GF-D8 (cell line): Measurements from ENCODE around the gene IKZF4.
"Not testable (repeated sequence)": the region's sequence is repeated elsewhere in the genome, so short reads cannot be mapped to it uniquely, and the experiment has no call there.

ENCODE experiments used
- DNase-seq: peaks from one replicate; lab custom pipeline; 2025; lab: John Stamatoyannopoulos, UW

Gene IKZF4

DNA sequence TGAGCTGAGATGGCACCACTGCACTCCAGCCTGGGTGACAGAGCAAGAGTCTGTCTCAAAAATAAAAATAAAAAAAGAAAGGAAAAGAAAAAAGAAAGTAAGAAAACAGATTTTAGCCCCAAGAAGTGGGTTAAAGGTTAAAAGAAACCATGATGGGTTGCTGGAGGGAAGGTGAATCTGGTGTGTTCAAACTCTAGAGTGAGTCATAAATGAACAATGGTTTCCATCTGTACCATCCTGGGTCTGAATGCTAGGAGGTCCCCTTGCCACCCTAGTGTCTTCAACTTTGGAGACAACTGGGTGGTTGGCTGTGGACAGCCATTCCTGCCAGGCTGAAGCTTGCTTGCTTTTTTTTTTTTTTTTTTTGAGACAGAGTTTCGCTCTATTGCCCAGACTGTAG lies 19.3 kb downstream of the IKZF4 start:
- DNase-seq, result no peak

DNA sequence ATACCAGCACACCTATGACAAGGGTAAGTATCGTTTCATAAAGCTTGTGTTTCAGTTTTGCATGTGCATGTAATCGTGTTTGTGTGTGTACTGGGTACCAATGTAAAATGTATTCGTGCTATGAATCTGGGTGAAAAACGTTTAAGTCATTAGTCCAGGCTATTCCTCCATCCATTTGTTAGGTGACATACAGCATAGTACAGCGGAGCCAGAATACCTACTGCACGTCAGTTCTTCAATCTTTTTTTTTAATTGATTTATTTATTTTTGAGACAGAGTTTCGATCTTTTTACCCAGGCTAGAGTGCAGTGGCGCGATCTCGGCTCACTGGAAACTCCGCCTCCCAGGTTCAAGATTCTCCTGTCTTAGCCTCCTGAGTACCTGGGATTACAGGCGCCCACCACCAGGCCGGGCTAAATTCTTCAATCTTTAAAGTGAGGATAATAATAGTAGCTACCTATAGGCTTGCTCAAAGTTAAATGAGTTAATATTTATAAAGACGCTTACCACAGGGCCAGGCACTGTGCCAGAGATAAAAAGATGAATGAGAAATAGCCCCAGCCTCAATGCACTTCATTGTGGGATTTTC lies 20.2 kb downstream of the IKZF4 start:
- no peak for DNase-seq

DNA sequence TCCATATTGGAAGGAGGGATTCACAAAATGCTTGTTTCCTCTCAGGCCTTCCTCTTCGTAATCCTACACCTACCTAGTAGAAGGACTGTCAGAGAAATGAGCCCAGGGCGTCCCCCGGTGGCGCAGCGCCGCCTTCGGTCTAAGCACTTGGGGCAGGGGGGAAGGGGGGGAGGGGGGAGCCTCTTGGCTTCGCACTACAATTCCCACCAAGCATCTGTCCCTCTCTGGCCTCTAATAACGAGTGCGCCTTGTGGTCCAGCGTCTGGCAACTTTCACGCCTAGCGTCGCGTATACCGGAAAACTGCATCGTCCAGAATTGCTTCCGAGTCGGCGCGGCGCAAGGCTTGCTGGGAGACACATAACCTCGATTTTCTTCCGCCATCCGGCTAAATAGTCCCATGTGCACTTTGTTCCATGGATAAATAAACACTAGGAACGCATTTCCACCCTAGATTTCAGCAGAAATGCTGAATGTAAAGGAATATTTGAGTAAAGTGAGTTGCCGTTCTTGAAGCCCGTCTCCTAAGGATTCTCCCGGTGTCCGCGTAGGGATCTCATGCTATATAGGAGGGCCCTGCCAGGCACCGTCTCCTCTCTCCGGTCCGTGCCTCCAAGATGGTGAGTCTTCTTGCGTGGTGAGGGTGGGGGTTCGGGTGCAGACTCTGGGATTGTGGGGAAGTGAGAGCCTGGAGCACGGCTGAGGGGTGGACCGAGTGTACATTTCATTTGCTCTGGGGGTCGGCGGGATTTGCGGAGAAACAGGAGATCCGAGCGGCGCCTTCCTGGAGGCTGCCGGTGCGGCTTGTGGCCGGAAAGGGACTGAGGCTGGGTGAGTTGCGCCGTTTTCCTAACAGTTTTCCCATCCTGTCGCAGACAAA lies 20.9 kb downstream of the IKZF4 start, which contains the start of gene RPS26:
TSS of gene RPS26 (plus strand) at position 367 of the 878 bp plus-strand sequence. CDS start at position 616, 249 bp downstream.
- peak; percentile 97 for DNase-seq

DNA sequence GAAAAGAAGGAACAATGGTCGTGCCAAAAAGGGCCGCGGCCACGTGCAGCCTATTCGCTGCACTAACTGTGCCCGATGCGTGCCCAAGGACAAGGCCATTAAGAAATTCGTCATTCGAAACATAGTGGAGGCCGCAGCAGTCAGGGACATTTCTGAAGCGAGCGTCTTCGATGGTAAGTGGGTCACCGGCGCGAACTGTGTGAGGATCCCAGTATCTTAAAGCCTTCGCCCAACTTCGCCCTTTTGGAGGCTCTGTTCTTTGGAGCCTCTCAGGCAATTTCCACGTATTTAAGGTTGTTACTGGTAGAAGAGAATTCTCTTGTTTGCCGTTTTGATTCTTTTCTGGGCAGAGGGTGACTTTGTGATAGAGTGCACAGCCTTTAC lies 21.6 kb downstream of the IKZF4 start:
- not testable (repeated sequence) for DNase-seq

DNA sequence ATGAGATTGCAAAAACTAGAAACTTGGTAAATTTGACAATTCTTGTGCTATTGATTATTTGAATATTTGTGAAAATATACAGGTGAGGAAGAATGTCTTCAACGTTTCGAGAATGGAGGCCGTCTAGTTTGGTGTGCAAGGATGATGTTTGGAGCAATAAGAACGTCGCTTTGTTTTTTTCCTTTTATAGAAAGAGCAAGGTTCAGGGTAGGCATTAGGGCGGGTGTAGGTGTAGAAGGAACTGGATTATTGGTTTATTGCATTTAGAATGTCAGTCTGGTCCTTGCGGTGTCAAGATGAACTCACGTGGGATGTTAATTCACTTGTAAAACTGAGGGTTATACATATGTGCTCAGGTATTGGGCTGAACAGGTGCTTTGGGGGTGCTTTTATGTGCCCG lies 22.0 kb downstream of the IKZF4 start:
- no peak for DNase-seq

DNA sequence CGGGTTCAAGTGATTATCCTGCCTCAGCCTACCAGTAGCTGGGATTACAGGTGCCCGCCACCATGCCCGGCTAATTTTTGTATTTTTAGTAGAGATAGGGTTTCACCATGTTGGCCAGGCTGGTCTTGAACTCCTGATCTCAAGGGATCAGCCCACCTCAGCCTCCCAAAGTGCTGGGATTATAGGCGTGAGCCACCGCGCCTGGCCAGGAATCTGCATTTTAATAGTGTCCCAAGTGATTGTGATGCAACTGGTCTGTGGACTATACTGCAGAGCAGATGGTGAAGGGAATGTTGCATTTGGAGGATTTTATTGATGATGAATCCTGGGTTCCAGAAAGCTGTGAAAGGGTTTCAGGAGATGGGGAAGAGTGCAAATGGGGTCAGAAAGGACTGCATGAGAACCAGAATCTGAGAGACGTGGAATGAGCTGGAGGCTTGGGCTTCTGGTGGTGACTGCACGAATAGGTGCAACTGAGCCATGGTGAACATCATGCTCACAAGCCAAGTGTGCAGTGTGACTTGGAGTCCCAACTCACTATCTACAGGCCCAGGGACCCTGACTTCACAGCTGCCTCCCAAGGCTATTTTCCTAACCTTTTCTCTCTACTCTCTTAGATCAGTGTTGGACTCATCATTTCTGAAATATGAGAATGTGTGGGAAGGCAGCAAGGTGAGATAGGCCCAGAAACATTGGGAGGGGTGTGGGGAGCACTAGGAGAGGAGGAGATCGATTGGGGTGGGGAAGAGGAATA lies 25.4 kb downstream of the IKZF4 start:
- no peak for DNase-seq

DNA sequence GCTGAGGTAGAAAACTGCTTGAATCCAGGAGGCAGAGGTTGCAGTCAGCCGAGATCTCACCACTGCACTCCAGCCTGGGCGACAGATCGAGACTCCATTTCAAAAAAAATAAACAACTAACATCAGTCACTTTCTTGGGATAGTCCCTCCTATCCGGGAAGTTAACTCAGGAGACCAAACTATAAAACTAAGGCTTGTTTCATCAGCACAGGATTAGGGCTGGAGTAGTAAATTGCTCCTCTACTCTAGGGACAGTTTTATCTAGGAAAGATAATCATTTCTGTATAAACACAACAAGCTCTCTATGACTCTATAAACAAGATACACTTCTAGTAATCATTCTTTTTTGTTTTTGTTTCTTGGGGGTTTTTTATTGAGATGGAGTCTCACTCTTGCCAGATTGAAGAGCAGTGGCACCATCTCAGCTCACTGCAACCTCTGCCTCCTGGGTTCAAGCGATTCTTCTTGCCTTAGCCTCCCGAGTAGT lies 32.6 kb downstream of the IKZF4 start:
- no peak for DNase-seq

DNA sequence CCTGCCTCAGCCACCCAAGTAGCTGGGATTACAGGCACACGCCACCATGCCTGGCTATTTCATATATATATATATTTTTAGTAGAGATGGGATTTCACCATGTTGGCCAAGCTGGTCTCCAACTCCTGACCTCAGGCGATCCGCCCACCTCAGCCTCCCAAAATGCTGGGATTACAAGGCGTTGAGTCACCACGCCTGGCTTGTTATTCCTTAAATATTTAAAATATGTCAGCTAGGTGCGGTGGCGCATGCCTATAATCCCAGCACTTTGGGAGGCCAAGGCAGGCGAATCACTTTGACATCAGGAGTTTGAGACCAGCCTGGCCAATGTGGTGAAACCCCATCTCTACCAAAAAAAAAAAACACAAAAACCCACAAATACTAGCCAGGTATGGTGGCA lies 39.1 kb downstream of the IKZF4 start:
- not testable (repeated sequence) for DNase-seq

DNA sequence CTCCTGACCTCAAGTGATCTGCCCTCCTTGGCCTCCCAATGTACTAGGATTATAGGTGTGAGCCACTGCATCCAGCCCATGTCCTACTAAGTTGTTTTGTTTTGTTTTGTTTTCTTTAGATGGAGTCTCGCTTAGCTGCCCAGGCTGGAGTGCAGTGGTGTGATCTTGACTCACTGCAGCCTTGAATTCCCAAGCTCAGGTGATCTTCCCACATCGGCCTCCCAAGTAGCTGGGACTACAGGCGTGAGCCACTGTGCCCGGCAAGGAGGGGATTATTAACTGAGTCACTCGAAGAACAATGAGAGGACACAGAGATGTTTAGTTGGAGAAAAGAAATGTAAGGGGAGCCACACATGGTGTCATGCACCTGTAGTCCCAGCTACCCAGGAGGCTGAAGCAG lies 41.1 kb downstream of the IKZF4 start:
- DNase-seq, result no peak

DNA sequence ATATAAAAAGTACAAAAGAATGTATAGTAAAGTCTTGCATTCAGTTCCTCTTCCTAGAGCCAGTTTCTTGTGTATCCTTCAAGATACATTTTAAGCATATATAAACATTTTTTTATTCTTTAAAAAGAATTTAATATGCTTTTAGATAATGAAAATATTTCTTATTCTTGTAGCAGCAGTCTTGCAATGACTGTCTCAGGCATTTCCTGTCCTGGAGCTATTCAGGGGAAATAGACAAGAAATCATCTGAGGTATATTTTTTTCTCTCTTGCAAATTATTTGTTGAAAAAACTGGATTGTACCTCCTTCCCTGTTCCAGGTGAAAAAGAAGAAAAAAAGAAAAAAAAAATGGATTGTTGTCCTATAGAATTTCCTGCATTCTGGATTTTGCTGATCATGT lies 42.2 kb downstream of the IKZF4 start:
- DNase-seq, result no peak

DNA sequence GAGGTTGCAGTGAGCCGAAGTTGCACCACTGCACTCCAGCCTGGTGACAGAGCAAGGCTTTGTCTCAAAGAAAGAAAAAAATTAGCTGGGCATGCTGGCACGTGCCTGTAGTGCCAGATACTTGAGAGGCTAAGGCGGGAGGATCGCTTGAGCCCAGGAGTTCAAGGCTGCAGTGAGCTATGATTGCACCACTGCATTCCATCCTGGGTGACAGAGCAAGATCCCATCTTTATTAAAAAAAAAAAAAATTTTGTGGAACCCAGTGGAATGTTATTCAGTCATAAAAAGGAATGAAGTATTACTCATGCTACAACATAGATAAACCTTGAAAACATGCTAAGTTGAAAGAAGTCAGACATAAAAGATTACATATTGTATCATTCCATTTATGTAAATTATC lies 50.8 kb downstream of the IKZF4 start:
- no peak for DNase-seq

DNA sequence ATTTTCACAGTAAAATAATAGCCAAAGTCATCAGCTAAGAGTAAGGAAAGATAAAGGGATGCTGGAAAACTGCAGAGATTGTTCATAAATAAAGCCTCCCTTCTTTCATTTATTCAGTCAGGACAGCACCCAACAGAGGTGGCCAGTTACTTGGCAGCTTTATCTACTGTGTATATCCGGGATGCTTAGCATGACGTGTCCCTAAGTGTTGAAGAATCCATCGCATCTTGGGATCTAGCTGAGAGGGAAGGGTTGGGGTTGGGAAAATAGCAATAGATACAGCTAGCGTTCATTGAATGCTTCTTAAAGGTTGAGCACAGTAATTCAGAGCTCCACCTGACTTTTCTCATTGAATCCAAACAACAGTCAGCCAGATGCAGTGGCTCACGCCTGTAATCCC lies 53.6 kb downstream of the IKZF4 start:
- DNase-seq, result no peak

DNA sequence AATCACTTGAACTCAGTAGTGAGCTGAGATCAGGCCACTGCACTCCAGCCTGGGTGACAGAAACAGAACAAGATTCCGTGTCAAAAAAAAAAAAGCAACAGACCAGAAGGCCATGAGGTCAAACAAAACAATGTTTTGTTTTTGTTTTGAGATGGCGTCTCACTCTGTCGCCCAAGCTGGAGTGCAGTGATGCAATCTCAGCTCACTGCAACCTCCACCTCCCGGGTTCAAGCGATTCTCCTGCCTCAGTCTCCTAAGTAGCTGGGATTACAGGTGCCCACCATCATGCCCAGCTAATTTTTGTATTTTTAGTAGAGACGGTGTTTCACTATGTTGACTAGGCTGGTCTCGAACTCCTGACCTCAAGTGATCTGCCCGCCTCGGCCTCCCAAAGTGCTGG lies 57.1 kb downstream of the IKZF4 start:
- not testable (repeated sequence) for DNase-seq

DNA sequence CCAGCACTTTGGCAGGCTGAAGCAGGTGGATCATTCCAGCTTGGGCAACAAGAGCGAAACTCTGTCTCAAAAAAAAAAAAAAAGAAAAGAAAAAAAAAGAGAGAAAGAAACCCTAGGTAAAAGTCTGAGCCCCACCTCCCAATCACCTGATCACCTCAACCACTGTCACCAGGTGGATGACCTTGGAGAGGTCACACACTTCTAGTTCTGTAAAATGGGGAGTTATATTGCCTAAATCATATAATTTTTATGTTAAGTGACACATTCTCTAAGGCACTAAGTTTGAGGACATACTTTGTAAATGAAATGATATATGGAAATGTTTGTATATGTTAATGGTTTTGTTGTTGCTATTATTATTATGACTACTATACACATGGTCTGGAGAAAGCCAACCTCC lies 57.6 kb downstream of the IKZF4 start:
- no peak for DNase-seq

DNA sequence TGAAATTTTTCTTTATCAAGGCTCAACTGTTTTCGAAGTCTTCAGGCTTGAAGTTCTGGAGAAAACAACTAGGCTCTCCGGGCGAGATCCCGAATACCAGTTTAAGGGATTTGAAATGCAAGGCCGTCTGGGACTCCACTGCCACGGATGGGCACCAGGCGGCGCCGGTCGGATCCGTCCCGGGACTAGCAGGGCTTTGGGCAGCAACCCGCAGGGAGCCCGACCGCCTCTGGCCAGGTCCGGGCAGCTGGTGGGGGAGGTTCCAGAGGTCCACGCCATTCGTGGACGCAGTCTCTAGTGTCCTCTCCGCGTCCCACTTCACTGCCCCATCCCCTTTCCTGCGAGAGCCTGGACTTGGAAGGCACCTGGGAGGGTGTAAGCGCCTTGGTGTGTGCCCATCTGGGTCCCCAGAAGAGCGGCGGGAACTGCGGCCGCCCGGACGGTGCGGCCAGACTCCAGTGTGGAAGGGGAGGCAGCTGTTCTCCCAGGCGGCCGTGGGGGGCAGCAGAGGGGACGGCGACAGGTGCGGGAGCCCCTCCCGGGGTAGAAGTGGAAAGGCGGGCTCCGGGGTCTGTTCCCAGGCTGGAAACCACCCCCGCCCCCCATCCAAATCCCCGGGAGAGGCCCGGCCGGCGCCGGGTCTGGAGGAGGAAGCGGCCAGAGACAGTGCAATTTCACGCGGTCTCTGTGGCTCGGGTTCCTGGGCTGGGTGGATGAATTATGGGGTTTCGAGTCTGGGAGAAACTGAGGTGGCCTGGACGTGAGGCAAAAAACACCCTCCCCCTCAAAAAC lies 58.3 kb downstream of the IKZF4 start:
- DNase-seq, result no peak

DNA sequence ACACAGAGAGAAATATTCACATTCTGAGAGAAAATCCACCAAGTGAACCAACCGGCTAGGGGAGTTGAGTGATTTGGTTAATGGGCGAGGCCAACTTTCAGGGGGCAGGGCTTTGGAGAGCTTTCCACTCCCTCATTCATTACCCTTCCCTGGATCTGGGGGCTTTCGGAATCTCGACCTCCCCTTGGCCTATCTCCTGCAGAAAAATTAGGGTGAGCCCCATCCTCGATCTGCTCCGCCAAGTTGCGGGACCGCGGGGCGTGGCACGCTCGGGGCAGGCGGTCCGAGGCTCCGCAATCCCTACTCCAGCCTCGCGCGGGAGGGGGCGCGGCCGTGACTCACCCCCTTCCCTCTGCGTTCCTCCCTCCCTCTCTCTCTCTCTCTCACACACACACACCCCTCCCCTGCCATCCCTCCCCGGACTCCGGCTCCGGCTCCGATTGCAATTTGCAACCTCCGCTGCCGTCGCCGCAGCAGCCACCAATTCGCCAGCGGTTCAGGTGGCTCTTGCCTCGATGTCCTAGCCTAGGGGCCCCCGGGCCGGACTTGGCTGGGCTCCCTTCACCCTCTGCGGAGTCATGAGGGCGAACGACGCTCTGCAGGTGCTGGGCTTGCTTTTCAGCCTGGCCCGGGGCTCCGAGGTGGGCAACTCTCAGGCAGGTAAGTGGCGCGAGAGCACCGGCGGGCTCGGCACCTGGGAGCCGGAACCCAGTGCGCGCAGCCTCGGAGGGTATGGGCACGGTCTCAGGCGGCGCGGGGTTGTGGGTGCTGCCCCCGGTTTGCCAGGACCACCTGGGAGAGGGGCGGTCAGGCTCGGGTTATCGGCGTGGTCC lies 59.1 kb downstream of the IKZF4 start, which contains the start of gene ERBB3:
TSS of gene ERBB3 (plus strand) at position 443 of the 833 bp plus-strand sequence. CDS start at position 579, 136 bp downstream.
- DNase-seq, result no peak

DNA sequence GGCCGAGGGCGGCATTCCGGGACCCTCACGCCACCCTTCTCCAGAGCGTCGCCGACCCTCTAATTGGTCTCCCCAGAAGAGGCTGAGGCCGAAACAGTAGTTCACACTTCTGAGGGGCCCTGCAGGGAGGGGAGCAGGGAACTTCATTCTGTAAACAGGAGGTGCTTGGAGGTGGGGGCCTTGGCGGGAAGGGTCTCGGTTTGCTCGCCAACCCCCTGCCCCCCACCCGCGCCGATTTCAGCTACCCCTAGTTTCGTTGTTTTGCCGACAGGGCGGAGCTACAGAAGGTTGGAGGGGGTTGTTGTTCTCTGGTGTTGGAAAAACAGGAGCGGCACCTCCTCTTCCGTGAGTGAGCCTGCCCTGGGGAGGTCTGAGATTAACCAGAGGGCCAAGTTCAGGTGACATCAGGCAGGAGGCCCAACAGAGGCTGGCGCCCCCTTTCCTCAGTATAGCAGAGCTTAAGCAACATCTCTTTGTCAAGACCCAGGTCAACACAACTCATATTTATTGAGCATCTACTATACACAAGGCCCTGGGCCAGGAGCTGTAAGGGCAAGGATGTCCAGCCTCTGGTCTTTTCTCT lies 59.8 kb downstream of the IKZF4 start:
- DNase-seq, result no peak

DNA sequence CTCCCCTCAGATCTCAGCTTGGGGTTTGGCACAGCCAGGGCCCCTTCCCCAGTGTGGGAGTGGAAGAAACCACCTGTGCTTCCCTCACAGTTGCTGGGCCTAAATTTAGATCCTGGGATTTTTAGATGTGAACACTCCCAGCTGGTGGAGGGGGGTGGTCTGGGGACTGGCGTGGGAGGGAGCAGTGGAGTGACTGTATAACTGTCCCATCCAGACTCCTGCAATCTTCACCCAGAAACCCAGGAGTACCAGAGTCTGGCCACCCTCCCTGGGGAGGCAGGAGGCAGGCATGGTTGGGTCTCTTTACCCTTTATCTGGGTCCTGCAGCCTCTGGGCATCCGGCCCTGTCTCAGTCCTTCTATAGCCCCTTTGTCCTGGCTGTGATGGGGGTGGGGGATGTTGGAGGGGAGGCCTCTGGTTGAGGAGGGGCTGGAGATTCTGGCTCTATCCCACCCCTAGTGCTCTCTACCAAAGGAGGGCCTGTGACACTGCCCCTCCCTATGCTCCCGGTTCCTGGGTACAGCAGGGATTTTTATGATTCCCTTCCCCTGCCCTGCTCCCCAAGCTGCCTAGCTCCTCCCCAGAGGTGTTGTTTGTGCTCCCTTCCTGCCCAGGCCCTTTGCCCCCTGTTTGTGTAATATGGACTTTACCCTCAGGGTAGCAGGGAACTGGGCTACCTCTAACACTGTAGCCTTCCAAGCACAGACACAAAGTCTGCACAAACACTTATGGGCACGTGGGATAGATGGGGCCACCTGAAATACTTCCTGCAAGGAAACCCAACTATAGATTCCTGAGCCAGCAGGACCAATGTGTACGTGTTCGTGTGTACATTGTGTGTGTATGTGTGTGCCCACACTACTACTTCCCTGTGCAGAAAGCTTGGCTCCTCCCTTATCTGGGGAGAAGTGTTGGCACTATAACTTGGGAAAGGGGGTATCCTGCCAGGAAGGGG lies 60.8 kb downstream of the IKZF4 start:
- no peak for DNase-seq

DNA sequence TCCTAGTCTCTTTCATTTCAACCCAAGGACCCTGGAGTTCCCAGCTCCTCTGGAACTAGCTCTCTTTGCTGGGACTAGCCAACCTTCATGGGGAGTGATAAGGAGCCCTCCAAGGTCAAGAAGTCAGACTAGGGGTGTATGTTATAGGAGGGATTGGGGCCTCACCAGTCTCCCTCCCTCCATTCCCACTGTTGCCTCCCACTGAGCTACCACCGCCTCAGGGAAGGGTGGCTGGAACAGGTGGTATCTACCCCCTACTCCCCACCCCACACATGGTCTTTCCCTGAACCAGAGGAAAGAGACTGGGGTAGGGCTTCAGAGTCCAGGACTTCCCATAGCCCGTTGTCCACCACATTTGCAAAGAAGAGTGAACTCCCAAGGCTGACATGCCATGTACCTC lies 61.5 kb downstream of the IKZF4 start:
- no peak for DNase-seq
